GM12873 (cell line): ENCODE data around the gene CD79A.

ENCODE experiments used
- CTCF ChIP-seq: IDR thresholded peaks from 2 replicates; pipeline ENCODE4 v1.5.1; 2012; ENCODE audit warnings: low read depth, mild to moderate bottlenecking, moderate library complexity, low read length, control low read depth; ENCODE audit not compliant: insufficient read depth; ENCODE audit errors: missing control alignments

CD79A gene

GRCh38 chr19:41888926-41889325 lies 11.8 kb downstream of the CD79A start:
- no peak for TF ChIP-seq CTCF

GRCh38 chr19:41889896-41890295 lies 12.8 kb downstream of the CD79A start:
- TF ChIP-seq CTCF, result no peak

GRCh38 chr19:41890936-41891335 lies 13.9 kb downstream of the CD79A start:
- TF ChIP-seq CTCF, result no peak

DNA sequence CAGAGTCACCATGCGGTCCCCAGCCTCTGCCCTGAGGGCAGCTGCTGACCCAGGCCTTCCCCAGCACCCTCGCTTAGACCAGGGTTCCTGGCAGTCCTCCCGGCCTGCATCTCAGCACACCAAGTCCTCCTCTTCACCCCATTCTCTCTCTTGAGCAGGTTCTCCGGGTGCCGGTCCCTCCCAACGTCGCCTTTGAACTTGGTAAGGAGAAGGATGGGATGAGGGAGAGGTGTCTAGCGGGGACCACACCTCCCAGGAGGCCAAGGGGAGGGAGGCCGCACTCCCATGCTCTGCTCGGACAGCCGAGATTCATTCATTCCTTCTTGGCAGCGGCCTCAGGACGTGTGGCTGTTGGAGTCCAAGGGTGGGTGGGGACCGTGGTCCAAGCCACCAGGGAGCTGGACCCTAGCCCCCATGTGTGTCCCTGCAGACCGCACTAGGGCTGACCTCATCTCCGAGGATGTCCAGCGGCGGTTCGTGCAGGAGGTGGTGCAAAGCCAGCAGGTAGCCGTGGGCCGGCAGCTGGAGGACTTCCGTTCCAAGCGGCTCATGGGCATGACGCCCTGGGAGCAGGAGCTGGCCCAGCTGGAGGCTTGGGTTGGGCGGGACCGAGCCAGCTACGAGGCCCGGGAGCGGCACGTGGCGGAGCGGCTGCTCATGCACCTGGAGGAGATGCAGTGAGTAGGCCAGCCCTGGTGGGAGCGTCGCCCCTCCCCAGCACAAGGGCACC lies 15.3 kb downstream of the CD79A start:
- no peak for TF ChIP-seq CTCF

DNA sequence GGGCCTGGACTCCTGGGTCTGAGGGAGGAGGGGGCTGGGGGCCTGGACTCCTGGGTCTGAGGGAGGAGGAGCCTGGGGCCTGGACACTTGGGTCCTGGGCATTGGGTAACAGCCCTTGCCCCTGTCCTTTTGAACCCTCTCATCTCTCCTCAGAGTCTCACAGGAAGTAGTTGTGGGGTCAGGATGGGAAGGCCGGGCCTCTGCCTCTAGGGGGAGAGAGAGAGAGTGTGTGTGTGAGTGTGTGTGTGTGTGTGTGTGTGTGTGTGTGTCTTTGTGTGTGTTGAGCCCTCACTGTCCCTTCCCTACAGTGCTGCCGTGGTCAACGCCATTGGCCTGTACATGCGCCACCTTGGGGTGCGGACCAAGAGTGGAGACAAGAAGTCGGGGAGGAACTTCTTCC lies 16.8 kb downstream of the CD79A start:
- peak; percentile 38 for TF ChIP-seq CTCF

- TF ChIP-seq CTCF, result no peak
Measured at GRCh38 chr19:41894350-41894749, 17.3 kb downstream of the CD79A start.

GRCh38 chr19:41895745-41896580 lies 18.9 kb downstream of the CD79A start:
- TF ChIP-seq CTCF, result peak; percentile 49
